ENCODE results near the gene PSAP.

The PSAP gene

DNA sequence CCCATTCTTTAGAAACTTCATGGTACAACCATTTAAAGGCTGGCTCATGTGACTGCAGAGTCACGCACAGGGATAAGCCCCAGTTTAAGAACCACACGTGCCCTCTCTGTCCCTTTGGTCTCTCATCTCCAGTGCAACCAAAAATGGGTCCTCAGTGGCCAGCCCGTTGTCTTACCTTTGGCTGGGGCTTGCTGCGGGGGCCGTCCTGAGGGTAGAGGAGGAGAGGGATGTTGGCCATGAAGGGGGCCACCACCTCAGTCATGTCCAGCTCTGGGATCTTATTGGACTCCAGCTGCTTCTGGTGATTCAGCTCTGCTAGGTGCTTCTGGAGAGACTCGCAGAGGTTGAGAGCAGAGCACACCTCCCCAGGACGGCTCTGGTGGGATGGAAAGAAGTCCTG is 22.3 kb downstream of the PSAP start:
- Histone ChIP-seq H4K20me1 (ENCODE audit: low read depth, low read length) (no peaks in the 10 kb centered on the region), H3K36me3 (ENCODE audit: low read length) (no peaks in the 10 kb centered on the region), H3K79me2 (ENCODE audit: insufficient read depth, low read length) (no peaks in the 10 kb centered on the region), H3K27me3 (ENCODE audit: low read length) (no peaks in the 10 kb centered on the region), H2AFZ (ENCODE audit: low read depth, low read length, severe bottlenecking) (no peak overlapping the region), H3K27ac (ENCODE audit: low read depth, low read length) (no peak overlapping the region), H3F3A (ENCODE audit: insufficient read depth) (no peaks in the 10 kb centered on the region), H3K9me3 (ENCODE audit: insufficient read depth, low read length) (no peaks in the 10 kb centered on the region), H3K9me2 (replicated peaks; ENCODE audit: insufficient read depth, low read length) (no peaks in the 10 kb centered on the region), H3K4me2 (ENCODE audit: low read depth, low read length, poor library complexity, severe bottlenecking) (no peak overlapping the region), H3K9ac (ENCODE audit: low read length) (no peak overlapping the region), H3K4me3 (ENCODE audit: insufficient read depth, low read length, poor library complexity, severe bottlenecking) (no peak overlapping the region)
- TF ChIP-seq, protein P1, sequence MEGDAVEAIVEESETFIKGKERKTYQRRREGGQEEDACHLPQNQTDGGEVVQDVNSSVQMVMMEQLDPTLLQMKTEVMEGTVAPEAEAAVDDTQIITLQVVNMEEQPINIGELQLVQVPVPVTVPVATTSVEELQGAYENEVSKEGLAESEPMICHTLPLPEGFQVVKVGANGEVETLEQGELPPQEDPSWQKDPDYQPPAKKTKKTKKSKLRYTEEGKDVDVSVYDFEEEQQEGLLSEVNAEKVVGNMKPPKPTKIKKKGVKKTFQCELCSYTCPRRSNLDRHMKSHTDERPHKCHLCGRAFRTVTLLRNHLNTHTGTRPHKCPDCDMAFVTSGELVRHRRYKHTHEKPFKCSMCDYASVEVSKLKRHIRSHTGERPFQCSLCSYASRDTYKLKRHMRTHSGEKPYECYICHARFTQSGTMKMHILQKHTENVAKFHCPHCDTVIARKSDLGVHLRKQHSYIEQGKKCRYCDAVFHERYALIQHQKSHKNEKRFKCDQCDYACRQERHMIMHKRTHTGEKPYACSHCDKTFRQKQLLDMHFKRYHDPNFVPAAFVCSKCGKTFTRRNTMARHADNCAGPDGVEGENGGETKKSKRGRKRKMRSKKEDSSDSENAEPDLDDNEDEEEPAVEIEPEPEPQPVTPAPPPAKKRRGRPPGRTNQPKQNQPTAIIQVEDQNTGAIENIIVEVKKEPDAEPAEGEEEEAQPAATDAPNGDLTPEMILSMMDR (IDR thresholded peaks at IDR 0.05; ENCODE audit: insufficient read depth, low read length, poor library complexity, severe bottlenecking) = no peak
- TF ChIP-seq EZH2phosphoT487 (conservative IDR thresholded peaks at IDR 0.05; ENCODE audit: low read length) = no peak

DNA sequence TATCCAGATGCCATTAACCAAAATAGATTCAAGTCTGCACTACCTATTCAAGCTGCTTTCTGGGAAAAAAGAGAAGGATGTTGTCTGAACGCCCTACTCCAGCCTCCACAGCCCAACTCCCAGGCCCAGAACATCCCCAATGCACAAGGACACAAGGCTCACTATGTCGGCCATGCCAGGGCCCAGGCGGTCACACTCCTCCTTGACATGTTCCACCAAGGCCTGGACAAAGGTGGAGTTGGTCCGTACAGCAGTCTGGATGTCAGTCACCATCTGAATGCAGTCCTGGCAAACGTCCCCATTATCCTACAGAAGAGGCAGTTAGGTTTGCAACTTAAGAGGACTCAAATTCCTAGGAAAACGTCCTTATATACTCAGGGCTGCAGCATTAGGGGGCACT is 23.2 kb downstream of the PSAP start:
- Histone ChIP-seq H3K27me3 (ENCODE audit: low read length) (no peaks in the 10 kb centered on the region), H3K4me3 (ENCODE audit: insufficient read depth, low read length, poor library complexity, severe bottlenecking) (no peak overlapping the region), H3K9me2 (replicated peaks; ENCODE audit: insufficient read depth, low read length) (no peaks in the 10 kb centered on the region), H3K9ac (ENCODE audit: low read length) (no peak overlapping the region), H3F3A (ENCODE audit: insufficient read depth) (no peaks in the 10 kb centered on the region), H3K27ac (ENCODE audit: low read depth, low read length) (no peak overlapping the region), H3K4me2 (ENCODE audit: low read depth, low read length, poor library complexity, severe bottlenecking) (no peak overlapping the region), H3K79me2 (ENCODE audit: insufficient read depth, low read length) (no peaks in the 10 kb centered on the region), H3K36me3 (ENCODE audit: low read length) (no peaks in the 10 kb centered on the region), H3K9me3 (ENCODE audit: insufficient read depth, low read length) (no peaks in the 10 kb centered on the region), H2AFZ (ENCODE audit: low read depth, low read length, severe bottlenecking) (no peak overlapping the region), H4K20me1 (ENCODE audit: low read depth, low read length) (no peaks in the 10 kb centered on the region)
- no peak for TF ChIP-seq EZH2phosphoT487 (conservative IDR thresholded peaks at IDR 0.05; ENCODE audit: low read length)
- TF ChIP-seq, protein P1 (IDR thresholded peaks at IDR 0.05; ENCODE audit: insufficient read depth, low read length, poor library complexity, severe bottlenecking) = no peak

DNA sequence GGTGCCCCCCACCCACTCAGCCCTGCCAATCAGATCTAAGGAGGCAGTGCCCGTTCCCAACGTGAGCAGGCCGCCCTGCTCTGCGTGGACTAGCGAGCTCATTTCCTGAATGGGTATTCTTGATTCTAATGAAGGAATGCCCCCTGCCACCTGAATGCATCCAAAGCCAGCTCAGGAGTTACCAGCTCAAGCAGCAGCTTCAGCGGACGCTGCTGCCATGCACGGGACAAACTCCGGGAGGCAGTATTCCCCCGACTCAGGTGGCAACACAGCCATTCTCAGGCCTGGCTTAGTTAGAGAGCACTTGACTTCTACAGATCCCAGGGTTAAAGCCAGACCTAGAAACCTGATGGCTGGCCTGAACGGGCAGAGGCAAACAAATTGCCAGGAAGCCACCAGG is 25.8 kb downstream of the PSAP start:
- no peak overlapping the region for H3K4me3 ChIP-seq (ENCODE audit: insufficient read depth, low read length, poor library complexity, severe bottlenecking)

More for the DNA sequence above, 25.8 kb downstream of the PSAP start:
- Histone ChIP-seq H3K36me3 (ENCODE audit: low read length) (no peaks in the 10 kb centered on the region), H4K20me1 (ENCODE audit: low read depth, low read length) (no peaks in the 10 kb centered on the region), H3K9me3 (ENCODE audit: insufficient read depth, low read length) (no peaks in the 10 kb centered on the region), H3K9ac (ENCODE audit: low read length) (no peak overlapping the region), H3K27me3 (ENCODE audit: low read length) (no peaks in the 10 kb centered on the region), H2AFZ (ENCODE audit: low read depth, low read length, severe bottlenecking) (no peak overlapping the region), H3K9me2 (replicated peaks; ENCODE audit: insufficient read depth, low read length) (no peaks in the 10 kb centered on the region), H3F3A (ENCODE audit: insufficient read depth) (no peaks in the 10 kb centered on the region), H3K27ac (ENCODE audit: low read depth, low read length) (no peak overlapping the region), H3K4me2 (ENCODE audit: low read depth, low read length, poor library complexity, severe bottlenecking) (no peak overlapping the region), H3K79me2 (ENCODE audit: insufficient read depth, low read length) (no peaks in the 10 kb centered on the region)
- TF ChIP-seq, protein P1 (IDR thresholded peaks at IDR 0.05; ENCODE audit: insufficient read depth, low read length, poor library complexity, severe bottlenecking) = no peak
- no peak for TF ChIP-seq EZH2phosphoT487 (conservative IDR thresholded peaks at IDR 0.05; ENCODE audit: low read length)

Data from SU-DHL-6 (cell line).